AG20443 (cell line): ENCODE measurements around the gene TMIGD3.
"Not testable (repeated sequence)": the region's sequence is repeated elsewhere in the genome, so short reads cannot be mapped to it uniquely, and the experiment has no call there.

ENCODE experiments used
- DNase-seq: peaks from one replicate; pipeline ENCODE4 v3.0.0; 2012; ENCODE audit warnings: low spot score, mixed read lengths

The TMIGD3 gene

DNA sequence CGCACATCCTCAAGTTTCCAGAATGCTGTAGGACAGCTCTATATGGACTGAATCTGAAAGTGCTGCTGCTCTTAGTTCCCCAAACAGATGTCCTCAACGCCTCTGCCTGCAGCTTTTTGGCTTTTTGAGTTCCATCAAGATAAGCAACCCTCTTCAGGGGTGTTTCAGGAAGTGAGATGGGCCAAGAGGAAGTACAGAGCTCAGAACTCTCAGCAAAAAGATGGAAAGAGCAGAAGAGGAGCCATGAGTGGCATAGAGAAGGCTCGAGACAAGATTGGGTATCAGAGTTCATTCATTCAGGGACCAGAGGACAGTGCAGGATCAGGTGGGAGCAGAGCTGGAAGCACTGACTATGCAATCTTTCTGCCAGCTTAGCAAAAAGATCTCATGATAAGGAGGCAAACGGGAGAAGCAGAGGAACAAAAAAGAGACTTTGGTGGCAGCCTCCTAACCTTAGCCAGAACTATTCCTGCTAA, at the start of gene TMIGD3, which contains the start of gene ADORA3:
Gene TMIGD3 (minus strand): TSS at position 49 of the 476 bp plus-strand sequence. CDS start 279 bp downstream, outside the sequence.
Gene ADORA3 (minus strand): TSS at position 49 of the 476 bp plus-strand sequence. CDS start 279 bp downstream, outside the sequence.
- no peak for DNase-seq

DNA sequence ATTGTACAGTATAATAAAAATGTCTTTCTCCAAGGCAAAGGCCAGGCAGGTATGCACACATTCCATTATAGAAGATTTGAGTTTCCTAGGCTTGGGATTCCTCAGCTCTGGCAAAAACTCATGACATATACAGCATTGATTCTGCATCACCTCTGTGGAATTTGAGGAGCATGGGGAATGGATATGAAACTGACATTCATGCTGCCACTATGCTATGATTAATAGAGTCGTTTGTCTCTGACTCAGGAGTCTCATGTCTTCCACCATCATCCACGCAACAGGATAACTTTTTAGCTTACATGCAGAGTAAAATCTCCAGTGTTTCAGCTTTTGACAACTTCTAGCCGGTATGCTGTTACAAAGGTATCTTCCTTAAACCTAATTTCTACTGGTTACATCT, 49.8 kb upstream of the TMIGD3 start:
- DNase-seq: peak; percentile 74

DNA sequence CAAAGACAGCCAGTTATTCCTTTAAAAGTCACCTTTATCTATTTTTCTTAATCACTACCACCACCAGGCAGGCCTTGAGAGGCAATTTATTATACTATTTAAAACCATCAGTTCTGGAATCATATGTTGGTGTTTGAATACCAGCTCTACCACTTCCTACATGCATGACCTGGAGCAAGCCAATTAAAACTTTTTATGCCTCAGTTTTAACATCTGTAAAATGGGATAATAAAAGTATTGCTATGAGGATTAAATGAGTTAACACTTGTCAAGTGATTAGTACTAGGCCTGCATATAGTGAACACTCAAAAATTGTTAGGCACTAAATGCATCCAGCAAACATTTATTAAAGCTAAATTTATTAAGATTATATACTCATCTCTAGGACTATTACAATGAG, 49.2 kb upstream of the TMIGD3 start:
- DNase-seq: no peak

DNA sequence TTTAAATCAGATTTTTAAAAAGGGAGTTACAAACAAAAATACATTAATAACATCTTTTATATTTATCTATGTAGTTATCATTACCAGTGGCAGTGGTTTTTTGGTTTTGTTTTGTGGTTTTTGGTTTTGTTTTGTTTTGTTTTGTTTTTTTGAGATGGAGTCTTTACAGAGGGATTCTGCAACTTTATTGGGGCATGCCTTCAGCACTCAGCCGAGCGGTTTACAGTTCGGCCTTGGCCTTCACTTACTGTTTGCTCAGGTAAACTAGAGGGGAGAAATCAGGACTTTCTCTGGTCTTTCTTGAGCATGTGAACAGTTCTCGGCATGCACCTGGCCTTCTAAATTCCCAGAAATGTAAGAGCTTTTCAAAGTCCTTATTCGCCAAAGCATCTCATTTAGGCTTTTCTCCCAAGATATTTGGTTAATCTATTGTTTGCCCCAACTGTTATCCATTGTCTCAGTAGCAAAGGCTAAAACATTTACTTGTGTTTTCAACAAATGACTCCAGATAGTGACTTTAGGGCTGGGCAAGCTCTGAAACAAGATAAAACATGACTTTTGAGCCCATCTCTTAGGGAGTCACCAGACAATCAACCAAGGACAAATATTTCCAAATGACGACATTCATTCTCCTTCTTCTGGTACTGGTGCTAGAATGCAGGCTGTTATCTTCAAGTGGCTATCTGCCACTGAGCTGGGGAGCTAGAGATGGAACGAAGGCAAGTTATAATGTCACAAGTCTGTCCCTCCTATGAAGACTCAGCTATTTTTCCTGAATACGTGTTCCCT, 48.4 kb upstream of the TMIGD3 start:
- DNase-seq: no peak

DNA sequence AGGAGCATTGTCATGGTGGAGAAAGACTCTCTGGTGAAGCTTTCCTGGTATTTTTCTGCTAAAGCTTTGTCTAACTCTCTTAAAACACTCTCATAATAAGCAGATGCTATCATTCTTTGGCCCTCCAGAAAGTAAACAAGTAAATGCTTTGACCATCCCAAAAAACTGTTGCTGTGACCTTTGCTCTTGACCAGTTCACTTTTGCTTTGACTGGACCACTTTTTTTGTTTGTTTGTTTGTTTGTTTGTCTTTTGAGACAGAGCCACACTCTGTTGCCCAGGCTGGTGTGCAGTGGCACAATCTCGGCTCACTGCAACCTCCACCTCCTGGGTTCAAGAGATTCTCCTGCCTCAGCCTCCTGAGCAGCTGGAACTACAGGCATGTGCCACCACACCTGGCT, 44.4 kb upstream of the TMIGD3 start:
- not testable (repeated sequence) for DNase-seq

DNA sequence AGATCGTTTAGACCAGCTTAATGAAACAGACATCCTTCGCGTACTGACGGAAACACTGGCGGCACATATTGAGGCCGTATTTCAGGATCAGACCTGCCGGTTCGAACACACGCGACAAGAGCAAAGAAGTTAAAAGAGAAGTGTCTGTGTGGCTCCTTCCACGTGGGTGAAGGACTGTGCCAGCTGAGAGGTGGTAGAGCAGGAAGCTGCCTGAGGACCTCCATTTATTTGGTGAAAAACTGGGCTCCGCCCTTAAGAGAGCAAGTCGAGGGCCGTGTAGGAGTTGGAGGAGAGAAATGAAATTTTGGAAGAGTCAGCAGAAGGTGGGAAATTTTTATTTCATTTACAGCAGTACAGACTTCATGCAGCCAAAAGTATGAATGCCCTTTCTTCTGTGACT, 38.8 kb upstream of the TMIGD3 start:
- DNase-seq: no peak

DNA sequence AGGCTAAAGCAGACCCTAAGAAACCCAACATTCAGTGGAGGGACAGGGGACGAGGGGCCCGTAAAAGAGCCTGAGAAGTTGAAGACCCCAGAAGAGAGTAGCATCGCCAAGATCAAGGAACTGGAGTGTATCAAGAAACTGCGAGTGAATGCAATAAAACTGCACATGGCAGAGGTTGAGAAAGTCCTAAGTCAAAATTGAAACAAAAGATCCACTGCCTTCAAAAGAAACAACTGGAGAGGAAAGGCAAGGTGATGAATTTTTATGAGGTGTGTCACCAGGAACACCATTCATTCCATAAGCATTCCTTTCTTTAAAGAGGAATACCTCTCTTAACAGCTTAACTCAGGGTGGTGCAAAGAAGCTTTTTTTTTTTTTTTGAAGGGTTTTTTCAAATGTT, 38.3 kb upstream of the TMIGD3 start:
- peak; percentile 43 for DNase-seq

DNA sequence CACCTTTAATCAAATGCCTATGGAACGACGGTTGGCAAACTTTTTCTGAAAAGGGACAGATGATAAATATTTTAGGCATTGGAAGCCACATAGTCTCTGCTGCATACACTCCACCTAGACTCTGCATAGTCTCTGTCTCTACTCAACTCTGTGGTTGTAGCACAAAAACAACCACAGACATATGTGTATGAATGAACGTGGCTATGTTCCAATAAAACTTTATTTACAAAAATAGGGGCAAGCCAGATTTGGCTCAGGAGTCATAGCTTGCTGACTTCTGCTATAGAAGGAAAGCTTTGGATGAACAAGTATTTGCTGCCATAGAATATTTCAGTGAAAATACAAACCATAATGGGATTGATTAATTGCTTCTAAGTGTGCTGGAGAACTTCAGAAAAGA, 37.5 kb upstream of the TMIGD3 start:
- no peak for DNase-seq

DNA sequence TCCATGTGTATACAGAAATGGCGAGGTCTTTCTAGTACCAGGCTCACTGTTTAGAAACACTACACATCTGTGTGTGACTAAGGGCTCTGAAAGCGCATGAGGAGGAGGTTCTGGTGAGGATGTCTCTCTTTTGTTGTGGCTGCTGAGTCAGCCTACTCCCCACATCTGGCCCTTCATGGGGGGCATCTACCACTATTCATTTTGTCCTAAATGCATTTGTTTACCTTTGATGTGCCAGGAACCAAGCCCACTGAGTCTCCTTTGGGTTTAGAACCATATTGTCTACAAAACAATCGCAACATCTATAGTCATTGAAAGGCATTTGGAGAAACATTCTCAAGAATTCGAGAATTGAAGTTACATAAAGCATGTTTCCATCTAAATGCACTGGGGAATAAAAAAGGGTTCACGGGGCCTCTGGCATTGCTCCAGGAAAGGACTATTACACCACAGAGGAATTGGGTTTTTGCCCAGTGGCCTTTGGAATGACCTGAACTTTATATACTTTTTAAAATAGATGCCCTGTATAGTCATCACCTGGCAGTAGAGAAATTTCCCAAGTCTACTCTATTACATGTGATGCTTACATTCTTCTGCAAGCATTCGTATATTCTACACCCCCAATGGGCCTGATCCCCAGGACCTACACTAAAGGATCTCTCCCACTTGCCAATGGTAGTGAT, 35.1 kb upstream of the TMIGD3 start:
- peak; percentile 32 for DNase-seq

DNA sequence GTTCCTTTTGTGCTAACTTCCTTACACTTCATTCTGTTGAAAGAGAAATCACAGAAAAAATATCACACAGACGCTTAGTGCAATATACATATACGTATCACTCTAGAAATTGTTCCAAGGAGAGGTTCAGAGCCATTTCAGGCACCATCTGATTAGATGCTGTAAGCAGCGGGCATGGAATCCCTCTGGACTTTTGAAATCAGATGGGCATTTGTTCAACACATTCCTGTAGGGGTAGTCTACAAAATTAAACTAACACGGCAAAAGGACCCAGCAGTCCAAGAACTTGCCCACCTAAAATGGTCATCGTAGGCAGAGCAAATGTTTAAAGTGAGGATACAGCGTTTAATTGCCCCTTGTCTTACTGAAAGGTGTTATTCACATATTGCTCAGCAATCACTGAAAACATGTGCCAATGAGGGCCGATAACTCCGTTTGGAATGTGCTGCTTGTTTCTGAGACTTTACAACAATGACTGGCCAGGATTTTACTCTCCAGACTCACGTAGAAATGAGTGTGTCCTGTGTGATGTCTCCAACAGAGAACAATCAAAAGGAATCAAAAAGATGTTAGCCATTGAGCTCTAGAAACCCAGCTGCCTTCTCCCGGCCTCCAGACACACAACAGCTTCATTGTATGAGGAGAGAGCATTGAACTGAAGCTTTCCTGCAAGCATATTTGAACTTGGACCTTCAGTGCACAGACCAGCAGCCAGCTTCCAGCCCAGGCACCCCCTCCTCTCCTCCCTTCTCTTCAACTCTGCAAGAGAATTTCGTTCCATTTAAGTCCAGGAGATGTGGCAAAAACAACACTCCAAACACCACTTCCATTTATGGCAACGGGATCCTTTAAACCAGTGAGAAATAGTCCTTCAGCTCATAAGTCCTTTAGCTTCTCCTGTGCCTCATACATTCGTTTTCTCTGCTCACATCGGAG, 32.1 kb upstream of the TMIGD3 start:
- DNase-seq: no peak

DNA sequence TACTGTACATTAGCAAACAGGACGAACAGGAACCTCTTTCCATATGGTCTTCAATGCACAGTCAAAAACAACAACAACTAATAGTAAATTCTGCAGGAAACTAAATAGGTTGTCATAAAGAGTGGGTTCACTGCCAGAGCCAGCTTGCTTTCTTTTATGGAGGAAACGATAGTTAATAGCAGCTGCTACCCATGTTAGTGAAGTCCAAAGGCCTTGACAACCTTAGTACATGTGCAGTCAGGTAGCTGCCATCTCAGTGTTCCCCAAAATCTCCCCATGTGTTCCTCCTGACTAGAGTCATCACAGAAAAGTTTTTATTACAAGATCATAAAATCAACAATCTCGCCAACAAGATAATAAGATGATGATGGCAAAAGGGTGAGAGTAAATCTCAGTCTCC, 16.6 kb upstream of the TMIGD3 start:
- no peak for DNase-seq

DNA sequence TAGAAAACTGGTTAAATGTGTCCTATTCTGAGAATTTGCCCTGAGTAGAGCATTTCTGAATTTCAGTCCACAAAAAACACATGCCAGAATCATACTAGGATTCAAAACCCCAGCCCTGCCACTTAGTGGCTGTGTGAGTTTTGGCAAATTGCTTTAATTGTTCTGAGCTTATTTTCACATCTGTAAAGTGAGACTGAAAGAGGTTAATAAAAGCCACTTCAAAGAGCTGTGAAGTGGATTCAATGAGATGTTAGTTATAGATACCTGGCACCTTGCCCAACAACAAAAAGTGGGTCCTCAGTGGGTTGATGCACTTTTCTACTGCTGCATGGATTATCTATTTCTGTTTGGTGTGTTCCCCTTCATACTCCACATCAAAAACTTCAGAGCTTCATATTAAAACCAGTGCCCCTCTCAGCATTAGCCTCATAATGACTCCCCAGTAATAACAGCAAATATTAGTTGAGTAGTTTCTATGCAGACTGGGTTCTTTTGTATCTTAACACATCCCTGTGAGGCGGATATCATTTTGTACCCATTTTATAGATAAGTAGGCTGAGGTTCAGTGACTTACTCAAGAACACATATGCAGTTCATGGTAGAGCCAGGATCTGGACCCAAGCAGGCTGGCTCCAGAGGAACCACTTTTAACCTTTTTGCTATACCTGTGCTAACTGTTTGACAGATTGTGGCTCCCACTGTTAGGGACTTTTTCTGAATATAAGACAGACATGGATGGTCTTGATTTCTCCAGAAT, 14.2 kb upstream of the TMIGD3 start:
- no peak for DNase-seq

DNA sequence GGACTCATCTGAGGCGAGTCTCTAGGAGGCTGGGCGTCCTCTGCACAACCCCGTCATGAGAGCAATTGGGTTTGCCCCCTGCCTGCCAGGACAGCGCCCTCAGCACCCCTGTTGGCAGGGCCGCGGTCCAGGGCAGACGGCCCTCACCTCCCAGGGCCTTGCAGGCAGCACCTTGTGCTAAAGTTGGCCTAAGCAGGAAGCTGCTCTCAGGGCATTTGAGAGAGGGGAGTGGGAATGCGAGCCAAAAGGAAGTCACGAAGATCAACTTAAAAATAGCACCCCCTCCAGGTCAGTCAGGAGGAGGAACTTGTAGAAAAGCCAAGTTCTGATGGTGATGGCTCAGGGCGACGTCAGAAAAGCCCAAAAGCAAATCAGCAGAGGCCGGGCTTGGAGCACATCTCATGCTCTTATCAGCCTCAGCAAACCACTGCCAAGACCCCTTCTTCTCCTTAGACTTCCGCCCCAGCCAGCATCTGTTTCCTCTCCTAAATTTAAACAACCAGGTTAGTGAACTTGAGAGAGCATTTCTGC, 12.6 kb upstream of the TMIGD3 start:
- DNase-seq: peak; percentile 53

DNA sequence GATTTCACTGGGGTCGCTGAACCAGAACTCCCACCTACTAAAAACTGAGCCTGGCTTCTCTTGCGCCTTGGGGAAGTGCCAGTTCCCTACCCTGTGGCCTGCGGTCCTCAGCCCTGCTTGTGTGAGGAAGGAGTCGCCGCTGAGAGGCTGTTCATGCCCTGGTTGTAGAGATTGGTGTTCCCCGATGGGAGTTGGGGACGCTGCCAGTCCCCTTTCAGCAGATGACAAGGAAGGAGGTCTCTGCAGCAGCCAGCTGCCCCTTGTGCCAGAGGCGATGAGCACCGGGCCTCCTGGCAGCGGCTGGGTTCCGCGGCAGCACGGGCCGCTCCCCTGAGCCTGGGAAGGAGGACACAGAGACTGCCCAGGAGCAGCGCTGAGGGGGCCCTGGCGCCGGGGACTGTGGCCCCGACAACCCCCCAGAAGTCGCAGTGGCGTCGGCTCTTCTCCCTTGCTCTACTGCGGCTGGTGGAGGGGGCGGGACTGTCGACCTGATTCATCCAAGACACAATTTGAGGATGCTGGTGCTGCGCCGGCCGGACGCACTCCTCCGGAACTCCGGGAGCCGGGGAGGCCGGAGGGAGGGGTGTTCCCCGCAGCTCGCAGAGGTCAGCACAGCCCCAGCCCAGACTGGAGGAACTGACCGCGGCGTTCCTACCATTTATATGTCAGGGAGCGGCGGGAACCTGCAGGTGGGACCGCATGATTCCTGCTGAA, 12.0 kb upstream of the TMIGD3 start:
- peak; percentile 82 for DNase-seq

DNA sequence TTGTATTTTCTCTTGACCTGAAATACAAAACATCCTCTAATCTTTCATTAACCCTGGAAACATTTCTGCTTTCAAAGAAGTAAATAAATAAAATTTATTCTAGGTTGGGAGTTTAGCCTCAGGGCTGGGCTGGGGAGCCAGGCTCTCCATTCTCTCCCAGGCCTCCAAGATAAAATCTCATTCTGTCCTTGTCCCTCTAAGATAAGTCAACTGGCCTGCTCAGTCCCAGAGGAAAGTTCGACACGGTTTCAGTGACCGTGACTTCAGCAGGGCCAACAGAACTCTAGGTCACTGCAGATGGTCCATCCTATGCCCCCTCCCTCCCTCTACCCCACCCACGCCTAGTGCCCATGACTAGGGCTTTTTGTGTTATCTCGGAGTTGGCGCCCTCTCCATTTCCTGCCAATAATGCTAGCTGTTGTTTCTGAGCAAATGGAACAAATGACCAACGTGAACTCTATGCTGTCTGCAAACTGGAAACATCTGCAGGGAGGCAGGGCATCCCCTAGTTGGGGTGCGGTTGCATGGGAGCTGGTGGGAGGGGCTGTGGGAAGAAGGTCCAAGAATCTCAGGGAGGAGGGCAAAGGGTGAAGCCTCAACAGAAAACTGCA, 10.1 kb upstream of the TMIGD3 start:
- DNase-seq: no peak

DNA sequence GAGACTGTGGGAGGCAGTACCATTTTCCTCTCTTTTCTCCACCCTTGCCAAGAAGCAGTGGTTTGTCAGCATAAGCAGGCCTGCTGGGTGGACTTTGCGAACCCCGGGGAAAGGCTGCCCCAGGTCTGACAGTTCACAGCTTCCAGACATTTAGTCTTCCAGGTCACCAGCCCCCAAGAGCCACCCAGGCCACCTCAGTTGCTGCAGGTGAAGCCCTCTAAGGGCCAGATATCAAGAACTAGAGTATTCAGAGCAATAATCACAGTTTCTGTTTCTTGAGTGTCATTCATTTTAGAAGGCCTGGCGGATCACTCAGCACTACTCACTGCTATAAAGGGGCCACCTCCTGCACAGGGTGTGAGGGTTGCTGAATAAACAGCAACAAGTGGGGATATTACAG, 9.5 kb upstream of the TMIGD3 start:
- no peak for DNase-seq

DNA sequence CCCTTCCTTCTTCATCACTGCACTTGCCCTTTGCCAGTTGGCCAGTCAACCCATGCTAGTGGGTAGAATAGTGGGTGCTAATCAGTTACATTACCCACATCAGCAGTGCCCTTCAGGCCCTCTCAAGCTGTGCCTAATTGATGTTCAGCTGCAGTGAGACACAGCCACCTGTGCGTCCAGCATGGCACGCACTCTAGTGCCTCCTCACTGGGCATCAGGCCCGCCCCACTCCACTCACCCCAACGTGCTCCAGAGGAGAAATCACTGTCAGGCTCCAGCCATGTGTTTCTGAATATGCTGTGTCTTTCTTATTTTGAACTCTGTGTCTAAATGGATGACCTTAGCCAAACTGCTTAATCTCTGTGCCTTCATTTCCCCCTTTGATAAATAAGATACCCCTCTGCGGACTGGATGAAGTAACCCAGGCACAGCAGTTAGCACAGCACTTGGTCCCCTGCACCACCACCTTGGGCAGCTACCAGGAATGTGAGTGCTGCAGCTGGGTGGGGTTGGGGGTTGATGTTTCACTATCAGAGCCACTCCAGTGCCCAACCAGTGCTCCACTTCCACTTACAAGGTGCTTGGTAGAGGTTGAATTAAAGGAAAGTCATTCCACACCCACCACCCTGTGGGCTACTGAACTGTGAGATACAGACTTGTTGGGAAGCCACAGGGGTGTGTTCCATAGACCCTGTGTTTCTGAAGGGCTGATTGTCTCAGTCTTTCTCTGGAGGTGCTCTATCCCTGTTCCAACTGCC, 8.9 kb upstream of the TMIGD3 start:
- no peak for DNase-seq

DNA sequence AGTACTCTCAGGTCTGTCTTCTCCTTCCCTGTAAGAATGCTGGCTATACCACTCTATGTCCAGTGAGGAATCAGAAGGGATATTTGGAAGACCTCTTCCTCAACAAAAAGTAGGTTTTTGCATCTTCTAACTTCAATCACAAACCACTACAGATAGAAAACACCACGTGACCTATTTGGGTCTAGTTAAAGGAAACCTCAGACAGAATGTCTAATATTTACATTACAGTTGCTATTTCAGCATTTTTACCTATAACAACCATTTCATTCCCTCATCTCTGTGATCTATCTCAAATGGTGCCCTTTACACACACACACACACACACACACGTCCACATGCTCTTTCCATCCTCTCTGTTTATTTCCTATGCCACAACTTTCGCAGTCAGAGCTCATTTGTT, 7.9 kb upstream of the TMIGD3 start:
- no peak for DNase-seq

DNA sequence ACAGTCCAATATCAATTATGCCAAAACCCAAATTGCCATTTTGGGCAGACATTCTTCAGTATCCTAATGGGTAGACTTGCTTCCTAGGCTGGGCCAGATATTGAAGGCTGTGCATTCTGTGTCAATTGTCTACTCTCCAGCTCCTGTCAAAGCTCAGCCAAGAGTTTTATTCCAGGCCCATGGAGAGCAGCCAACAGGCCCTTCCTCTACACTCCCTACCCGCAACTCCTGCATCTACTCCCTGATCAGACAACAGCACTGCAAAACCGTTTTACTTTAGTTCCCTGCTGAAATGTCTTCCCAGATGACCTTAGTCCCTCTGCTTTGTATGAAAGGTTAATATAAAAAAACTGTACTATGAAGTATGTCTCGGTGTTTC, 6.6 kb upstream of the TMIGD3 start:
- DNase-seq: no peak
